ENCODE measurements around the gene IL27RA.
A peak's percentile ranks its signal among the peaks of the same experiment; 100 is the strongest.

Gene IL27RA

DNA sequence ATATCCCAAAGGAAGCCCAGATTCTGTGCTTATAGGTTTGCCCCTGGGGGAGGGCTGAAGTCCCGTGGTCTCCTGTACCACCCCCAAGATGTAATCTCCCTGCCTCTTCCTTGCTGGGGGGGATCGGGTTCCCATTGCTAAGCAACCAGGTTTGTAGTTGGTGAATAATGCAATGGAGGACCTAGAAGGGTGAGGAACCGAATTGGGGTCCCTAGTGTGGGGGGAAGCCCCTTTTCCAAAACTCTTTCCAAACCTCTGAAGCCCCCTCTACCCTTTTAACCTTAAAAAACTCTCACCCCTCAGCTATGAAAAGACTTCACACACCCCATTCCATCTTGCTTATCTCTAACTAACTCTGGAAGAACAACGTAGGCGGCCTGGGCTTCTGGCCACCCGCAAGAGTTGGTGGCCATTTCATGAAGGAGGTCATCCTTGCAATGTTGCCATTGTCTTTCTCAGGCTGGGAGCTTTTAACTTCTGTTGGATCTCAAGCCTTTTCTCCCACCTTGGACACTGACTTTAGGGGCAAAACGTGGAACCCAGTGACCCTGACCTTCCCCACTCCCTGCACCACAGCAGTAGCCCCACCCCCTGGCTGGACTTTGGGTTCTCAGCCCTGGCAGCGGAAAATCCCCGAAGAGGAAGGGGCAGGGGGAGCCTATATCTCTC lies 29.7 kb downstream of the IL27RA start:
- DNase-seq = no peak

DNA sequence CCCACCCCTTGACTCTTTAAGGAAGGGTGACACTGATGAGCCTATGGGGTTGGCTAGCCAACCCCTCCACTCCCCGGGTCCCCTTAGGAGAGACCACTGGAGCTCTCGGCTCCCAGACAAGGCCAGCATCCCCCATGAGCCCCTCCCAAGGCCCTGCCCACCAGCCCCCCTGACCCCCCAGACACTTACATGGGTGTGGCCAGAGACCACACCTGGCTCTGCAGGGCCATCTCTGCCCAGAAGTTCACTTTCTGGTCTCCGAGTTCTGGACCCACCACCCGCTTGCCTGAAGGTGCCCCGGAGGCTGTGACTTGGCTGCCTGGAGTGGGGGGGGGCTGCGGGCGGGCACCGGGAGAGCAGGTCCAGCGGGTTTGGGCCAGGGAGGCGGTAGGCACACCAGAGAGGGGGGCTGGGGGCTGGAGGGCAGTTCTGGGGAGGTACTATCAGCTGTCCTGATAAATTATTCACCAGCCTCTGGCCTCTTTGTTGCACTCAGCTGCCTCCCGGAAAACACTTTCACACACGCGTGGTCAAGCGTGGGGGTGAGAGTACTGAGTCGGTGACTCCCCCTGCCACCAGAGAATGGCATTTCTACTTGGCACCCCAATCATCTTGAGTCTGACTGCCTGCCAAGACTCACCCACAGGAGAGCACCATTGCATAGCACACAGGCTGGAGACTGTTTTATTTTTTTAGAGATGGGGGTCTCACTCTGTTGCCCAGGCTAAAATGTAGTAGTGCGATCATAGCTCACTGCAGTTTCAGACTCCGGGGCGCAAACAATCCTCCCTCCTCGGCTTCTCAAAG lies 30.4 kb downstream of the IL27RA start, which contains the start of gene PALM3:
TSS of gene PALM3 (minus strand) at position 326 of the 807 bp plus-strand sequence. CDS start at position 230, 96 bp downstream.
- no peak for DNase-seq

DNA sequence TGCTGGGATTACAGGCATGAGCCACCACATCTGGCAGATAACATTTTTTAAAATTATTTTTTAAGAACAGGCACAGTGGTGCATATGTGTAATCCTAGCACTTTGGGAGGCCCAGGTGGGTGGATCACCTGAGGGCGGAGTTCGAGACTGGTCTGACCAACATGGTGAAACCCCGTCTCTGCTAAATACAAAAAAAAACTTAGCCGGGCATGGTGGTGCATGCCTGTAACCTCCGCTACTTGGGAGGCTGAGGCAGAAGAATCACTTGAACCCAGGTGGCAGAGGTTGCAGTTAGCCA lies 30.9 kb downstream of the IL27RA start:
- no peak for DNase-seq

GRCh38 chr19:14063105-14063504 lies 31.5 kb downstream of the IL27RA start:
- no peak for DNase-seq

GRCh38 chr19:14066134-14066533 lies 34.6 kb downstream of the IL27RA start:
- DNase-seq = no peak

GRCh38 chr19:14070268-14071050 lies 38.9 kb downstream of the IL27RA start:
- DNase-seq = no peak

GRCh38 chr19:14072535-14073260 lies 41.1 kb downstream of the IL27RA start, which contains the start of gene MISP3:
Gene MISP3, plus strand, starts transcription at chr19:14072786. Its CDS starts 524 bp downstream, at chr19:14073310.
- DNase-seq = no peak

DNA sequence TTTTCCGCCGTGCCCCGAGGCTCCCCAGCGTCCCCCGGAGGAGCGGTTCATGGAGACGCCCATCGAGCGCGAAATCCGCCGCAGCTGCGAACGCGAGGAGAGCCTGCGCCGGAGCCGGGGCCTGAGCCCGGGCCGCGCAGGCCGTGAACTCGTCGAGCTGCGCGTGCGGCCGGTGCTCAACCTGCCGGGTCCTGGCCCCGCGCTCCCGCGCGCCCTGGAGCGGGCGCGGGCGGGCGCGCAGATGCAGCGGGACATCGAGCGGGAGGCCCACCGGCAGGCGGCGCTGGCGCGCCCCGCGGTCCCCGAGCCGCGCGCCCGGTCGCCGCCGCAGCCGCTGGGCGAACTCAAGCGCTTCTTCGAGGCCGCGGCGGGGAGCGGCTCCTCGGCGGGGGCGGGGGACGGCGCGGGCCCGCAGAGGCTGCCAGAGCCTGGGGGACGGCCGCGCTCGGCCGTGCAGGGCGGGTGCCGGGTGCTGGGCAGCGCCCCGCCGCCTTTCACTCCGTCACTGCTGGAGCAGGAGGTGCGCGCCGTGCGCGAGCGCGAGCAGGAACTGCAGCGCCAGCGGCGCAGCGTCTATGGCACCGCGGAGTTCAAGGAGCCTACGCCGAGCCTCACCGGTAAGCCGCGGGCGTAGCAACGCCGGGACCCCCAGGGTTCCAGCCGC lies 41.8 kb downstream of the IL27RA start:
- peak; percentile 70 for DNase-seq

DNA sequence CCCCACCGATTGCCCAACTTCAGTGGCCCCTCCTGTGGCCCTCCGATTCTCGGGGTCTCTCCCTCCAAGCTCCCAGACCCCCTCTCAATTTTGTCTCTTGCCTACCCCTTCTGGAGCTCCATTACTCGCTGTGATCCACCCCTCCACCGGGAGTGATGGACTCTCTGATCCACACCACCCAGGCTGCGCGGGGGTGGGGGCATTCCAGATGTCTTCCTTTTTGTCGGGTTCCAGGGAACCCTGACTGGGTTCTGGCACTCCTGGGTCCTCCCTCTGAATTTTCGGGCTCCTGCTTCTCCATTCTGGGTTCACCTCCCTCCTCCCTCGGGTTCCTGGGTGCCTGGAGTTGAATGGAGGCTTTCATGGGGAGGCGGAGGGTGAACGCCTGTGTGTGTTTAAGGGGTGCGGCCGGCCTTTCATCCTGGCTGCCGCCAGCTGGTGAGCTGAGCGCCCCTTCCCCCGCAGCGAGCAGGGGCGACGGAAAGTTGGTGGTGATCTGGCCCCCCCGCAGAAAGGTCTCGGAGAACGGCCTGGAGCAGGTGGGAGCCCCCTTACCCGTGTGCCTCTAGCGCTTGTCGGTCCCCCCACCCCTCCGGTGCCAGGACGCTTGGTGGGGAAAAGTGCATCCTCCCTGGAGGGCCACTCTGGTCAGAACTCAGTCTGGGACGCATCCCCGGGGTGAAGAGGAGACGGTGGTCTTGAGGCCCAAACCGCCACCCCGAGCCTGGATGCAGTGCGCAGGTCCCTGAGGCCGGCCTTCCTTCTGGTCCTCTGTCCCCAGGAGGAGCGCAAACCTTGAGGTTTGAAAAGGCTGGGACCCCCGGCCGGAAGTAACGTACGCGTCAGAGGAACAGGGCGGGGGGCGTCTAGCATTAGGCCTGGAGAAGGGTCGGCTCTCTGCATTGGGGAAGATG lies 42.6 kb downstream of the IL27RA start:
- DNase-seq = no peak

DNA sequence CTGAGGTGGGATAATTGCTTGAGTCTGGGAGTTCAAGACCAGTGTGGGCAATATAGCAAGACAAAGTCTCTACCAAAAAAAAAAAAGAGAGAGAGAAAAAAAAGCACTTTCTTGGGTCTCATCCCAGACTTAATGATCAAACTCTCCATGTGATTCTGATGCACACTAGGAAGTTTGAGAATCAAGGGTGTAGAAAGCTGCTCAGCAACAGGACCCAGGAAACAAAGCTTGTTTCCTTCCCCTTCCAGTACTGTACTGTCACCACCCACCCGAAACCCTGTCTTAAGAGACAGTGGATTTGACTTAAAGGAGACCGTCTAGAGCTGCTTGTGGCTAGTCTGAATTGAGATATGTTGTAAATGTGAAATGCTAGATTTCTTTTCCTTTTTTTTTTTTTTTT lies 46.8 kb downstream of the IL27RA start:
- no peak for DNase-seq

DNA sequence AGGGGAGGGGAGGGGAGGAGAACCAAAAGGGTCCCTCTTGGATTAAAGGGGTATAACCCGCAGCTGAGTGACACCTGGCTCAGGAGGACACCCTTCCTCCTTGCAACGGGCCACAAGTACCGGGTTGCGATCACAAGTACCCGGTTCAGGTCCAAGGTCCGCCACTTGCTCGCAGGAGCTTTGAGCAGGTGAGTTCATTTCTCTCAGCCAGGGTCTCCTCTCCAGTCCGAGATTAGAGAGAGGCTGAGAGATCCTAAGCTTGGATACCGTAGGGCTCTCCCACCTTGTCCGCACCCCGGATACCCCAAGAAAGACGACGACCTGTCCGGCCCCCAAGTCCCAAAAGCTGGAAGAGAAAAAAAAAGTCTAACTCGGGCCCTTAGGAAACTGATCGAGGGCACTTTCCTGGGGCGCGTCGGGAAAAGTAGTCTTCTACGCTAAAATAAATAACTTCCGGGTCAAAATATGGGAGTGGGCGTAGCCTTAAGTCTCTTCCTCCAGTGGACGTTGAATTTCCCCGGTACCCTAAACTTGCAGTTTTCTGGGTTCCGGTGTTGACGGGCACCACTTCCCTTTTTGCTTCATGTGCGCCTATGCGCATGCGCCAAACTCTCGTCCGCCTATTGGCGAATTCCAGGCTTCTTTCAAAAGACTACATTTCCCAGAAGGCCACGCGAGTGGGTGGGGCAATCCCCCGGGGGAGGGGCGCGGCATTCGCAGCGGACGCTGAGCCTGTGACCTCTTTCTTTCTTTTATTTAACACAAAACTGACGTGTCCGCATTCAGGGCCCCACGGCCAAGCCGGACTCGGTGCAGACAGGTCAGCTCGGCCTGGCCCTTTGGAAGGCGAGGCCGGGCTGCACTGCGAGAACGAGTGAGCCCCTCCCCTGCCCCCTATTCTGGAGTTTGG lies 49.6 kb downstream of the IL27RA start:
- DNase-seq = peak; percentile 98

- DNase-seq = no peak
Observed at GRCh38 chr19:14081797-14082674, 50.5 kb downstream of the IL27RA start.

DNA sequence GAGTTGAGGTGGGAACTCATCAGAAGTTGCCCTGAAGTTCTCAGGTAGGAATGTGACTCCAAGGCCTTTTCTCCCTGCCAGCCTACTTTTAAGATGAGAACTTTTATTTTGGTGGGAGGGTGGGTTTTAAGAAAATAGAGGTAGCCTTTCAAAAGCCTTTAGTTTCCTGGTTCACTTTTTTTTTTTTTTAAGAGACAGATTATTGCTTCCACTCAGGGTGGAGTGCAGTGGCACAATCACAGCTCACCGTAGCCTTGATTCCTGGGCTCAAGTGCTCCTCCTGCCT lies 51.1 kb downstream of the IL27RA start:
- DNase-seq = no peak

DNA sequence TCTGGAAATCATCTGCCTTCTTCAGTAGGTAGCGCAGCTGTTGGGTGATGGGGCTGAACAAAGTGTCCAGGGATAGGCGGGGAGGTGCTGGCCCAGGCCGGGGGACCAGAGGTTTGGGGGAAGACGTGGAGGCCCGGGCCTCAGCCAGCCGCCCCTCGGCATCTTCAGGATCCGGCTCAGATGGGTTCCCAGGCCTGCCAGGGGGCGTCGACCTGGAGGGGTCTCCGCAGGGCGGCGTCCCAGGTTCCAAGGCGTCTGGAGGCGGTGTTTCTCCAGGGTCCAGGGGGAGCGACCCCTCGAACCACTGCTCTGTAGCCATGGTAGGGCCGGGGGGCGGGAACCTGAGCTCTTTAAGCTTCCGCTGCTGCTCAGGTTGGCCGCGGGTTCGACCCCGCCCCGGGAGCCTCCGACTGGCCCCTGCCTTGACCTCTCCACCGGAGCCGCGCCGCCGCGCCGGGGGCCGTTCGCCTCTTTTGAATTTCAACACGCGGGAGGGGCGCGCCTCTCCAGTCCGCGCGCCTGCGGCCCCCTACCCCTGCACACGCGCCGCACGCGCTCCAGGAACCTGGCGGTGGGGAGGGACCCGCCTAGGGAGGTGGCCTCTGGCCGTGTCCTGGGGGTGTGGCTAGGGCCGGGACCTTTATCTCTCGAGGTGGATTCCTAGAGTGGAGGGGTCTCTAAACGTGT lies 53.9 kb downstream of the IL27RA start, which contains the start of gene C19orf67:
TSS of gene C19orf67 (minus strand) at position 475 of the 687 bp plus-strand sequence. CDS start at position 319, 156 bp downstream.
- DNase-seq = no peak

- no peak for DNase-seq
Observed at GRCh38 chr19:14086098-14086497, 54.5 kb downstream of the IL27RA start.

- DNase-seq = no peak
Observed at GRCh38 chr19:14088634-14089411, 57.3 kb downstream of the IL27RA start.

- DNase-seq = no peak
Observed at GRCh38 chr19:14089412-14089661, 57.8 kb downstream of the IL27RA start.

All from HCEC 1CT (cell line).